PC-9 (cell line): ENCODE measurements around the gene MC5R.

Source experiments
- EZH2 ChIP-seq: fragments of 200-600 bp; sonication (generic); IDR thresholded peaks from 2 replicates; pipeline ENCODE4 v1.8.0; 2017; ENCODE audit warnings: antibody characterized with exemption, low read depth
- TF ChIP-seq, protein P1 (sequence below): fragments of 200-600 bp; sonication (generic); conservative IDR thresholded peaks from 2 replicates; pipeline ENCODE4 v1.6.1; 2017; ENCODE audit warnings: mixed run types, antibody characterized with exemption, mild to moderate bottlenecking, moderate library complexity

DNA sequence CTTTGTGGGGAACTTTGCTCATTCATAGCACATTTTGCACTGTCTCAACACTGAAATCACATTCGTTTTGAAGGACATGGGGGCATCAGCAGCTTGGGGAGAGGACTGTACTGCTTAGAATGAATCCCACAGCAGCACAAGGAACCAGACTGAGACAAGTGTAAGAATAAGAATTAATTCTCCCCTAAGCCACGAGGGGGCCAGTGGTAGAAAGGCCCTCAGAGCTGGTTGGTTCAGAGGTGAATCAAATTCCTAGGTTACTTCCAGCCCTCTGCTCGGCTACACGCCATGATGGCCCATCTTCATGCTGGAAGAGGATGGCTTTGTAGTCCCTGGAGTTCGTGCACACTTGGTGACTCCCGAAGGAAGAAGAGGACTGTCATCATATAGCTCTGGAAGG is 12.0 kb upstream of the MC5R start:
- TF ChIP-seq, protein P1, sequence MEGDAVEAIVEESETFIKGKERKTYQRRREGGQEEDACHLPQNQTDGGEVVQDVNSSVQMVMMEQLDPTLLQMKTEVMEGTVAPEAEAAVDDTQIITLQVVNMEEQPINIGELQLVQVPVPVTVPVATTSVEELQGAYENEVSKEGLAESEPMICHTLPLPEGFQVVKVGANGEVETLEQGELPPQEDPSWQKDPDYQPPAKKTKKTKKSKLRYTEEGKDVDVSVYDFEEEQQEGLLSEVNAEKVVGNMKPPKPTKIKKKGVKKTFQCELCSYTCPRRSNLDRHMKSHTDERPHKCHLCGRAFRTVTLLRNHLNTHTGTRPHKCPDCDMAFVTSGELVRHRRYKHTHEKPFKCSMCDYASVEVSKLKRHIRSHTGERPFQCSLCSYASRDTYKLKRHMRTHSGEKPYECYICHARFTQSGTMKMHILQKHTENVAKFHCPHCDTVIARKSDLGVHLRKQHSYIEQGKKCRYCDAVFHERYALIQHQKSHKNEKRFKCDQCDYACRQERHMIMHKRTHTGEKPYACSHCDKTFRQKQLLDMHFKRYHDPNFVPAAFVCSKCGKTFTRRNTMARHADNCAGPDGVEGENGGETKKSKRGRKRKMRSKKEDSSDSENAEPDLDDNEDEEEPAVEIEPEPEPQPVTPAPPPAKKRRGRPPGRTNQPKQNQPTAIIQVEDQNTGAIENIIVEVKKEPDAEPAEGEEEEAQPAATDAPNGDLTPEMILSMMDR: no peak; the same call in 1 of the 2 replicates
- no peak for TF ChIP-seq EZH2
